Measurements from ENCODE around the gene LIPM.

Gene LIPM

GRCh38 chr10:88763441-88763840, 39.1 kb upstream of the LIPM start:
- TF ChIP-seq ZNF274 (IDR thresholded peaks at IDR 0.05; ENCODE audit: low read depth, low read length) (no peak), YY1 (IDR thresholded peaks at IDR 0.05; ENCODE audit: insufficient read depth, insufficient read length) (no peak), SUZ12 (IDR thresholded peaks at IDR 0.05; ENCODE audit: extremely low read depth, insufficient read depth, insufficient read length) (no peak)
- no peak overlapping the region for H3K9ac ChIP-seq (ENCODE audit: insufficient read length, low read depth)
- DNase-seq (ENCODE audit: low read depth, low spot score), result no peak

GRCh38 chr10:88764110-88764509, 38.4 kb upstream of the LIPM start:
- H3K27me3 ChIP-seq (ENCODE audit: insufficient read depth, insufficient read length), result no peaks in the 10 kb centered on the region
- no peaks in the 10 kb centered on the region for H3K9me3 ChIP-seq (ENCODE audit: insufficient read depth, low read length)
- no peaks in the 10 kb centered on the region for H3K4me1 ChIP-seq (ENCODE audit: insufficient read depth, insufficient read length)
- DNase-seq (ENCODE audit: low read depth, low spot score), result no peak
- TF ChIP-seq ZNF274 (IDR thresholded peaks at IDR 0.05; ENCODE audit: low read depth, low read length) (no peak), SUZ12 (IDR thresholded peaks at IDR 0.05; ENCODE audit: extremely low read depth, insufficient read depth, insufficient read length) (no peak), YY1 (IDR thresholded peaks at IDR 0.05; ENCODE audit: insufficient read depth, insufficient read length) (no peak)
- no peaks in the 10 kb centered on the region for H3K36me3 ChIP-seq (ENCODE audit: insufficient read depth, insufficient read length, low read length)
- no peak overlapping the region for H3K4me3 ChIP-seq (ENCODE audit: insufficient read length, low read depth)
- H3K9ac ChIP-seq (ENCODE audit: insufficient read length, low read depth), result no peak overlapping the region

More at GRCh38 chr10:88763441-88763840, 39.1 kb upstream of the LIPM start:
- no peaks in the 10 kb centered on the region for H3K9me3 ChIP-seq (ENCODE audit: insufficient read depth, low read length)
- H3K36me3 ChIP-seq (ENCODE audit: insufficient read depth, insufficient read length, low read length), result no peaks in the 10 kb centered on the region
- H3K27me3 ChIP-seq (ENCODE audit: insufficient read depth, insufficient read length), result no peaks in the 10 kb centered on the region
- H3K4me1 ChIP-seq (ENCODE audit: insufficient read depth, insufficient read length), result no peaks in the 10 kb centered on the region
- H3K4me3 ChIP-seq (ENCODE audit: insufficient read length, low read depth), result no peak overlapping the region

GRCh38 chr10:88765816-88766215, 36.7 kb upstream of the LIPM start:
- H3K9me3 ChIP-seq (ENCODE audit: insufficient read depth, low read length), result no peaks in the 10 kb centered on the region
- no peak for TF ChIP-seq YY1 (IDR thresholded peaks at IDR 0.05; ENCODE audit: insufficient read depth, insufficient read length)
- no peak for TF ChIP-seq ZNF274 (IDR thresholded peaks at IDR 0.05; ENCODE audit: low read depth, low read length)
- TF ChIP-seq SUZ12 (IDR thresholded peaks at IDR 0.05; ENCODE audit: extremely low read depth, insufficient read depth, insufficient read length), result no peak
- no peak overlapping the region for H3K9ac ChIP-seq (ENCODE audit: insufficient read length, low read depth)
- H3K4me3 ChIP-seq (ENCODE audit: insufficient read length, low read depth), result no peak overlapping the region
- no peak for DNase-seq (ENCODE audit: low read depth, low spot score)
- no peaks in the 10 kb centered on the region for H3K4me1 ChIP-seq (ENCODE audit: insufficient read depth, insufficient read length)
- no peaks in the 10 kb centered on the region for H3K27me3 ChIP-seq (ENCODE audit: insufficient read depth, insufficient read length)
- no peaks in the 10 kb centered on the region for H3K36me3 ChIP-seq (ENCODE audit: insufficient read depth, insufficient read length, low read length)

- Histone ChIP-seq H3K27me3 (ENCODE audit: insufficient read depth, insufficient read length) (no peaks in the 10 kb centered on the region), H3K9ac (ENCODE audit: insufficient read length, low read depth) (no peak overlapping the region), H3K36me3 (ENCODE audit: insufficient read depth, insufficient read length, low read length) (no peaks in the 10 kb centered on the region), H3K9me3 (ENCODE audit: insufficient read depth, low read length) (no peaks in the 10 kb centered on the region), H3K4me1 (ENCODE audit: insufficient read depth, insufficient read length) (no peaks in the 10 kb centered on the region), H3K4me3 (ENCODE audit: insufficient read length, low read depth) (no peak overlapping the region)
- DNase-seq (ENCODE audit: low read depth, low spot score), result no peak
- TF ChIP-seq SUZ12 (IDR thresholded peaks at IDR 0.05; ENCODE audit: extremely low read depth, insufficient read depth, insufficient read length), result no peak
- TF ChIP-seq YY1 (IDR thresholded peaks at IDR 0.05; ENCODE audit: insufficient read depth, insufficient read length), result no peak
- no peak for TF ChIP-seq ZNF274 (IDR thresholded peaks at IDR 0.05; ENCODE audit: low read depth, low read length)
Measured at GRCh38 chr10:88769384-88769783, 33.1 kb upstream of the LIPM start.

- TF ChIP-seq SUZ12 (IDR thresholded peaks at IDR 0.05; ENCODE audit: extremely low read depth, insufficient read depth, insufficient read length) (no peak), ZNF274 (IDR thresholded peaks at IDR 0.05; ENCODE audit: low read depth, low read length) (no peak), YY1 (IDR thresholded peaks at IDR 0.05; ENCODE audit: insufficient read depth, insufficient read length) (no peak)
- no peaks in the 10 kb centered on the region for H3K27me3 ChIP-seq (ENCODE audit: insufficient read depth, insufficient read length)
- H3K4me3 ChIP-seq (ENCODE audit: insufficient read length, low read depth), result no peak overlapping the region
- no peaks in the 10 kb centered on the region for H3K9me3 ChIP-seq (ENCODE audit: insufficient read depth, low read length)
- DNase-seq (ENCODE audit: low read depth, low spot score), result no peak
- no peaks in the 10 kb centered on the region for H3K4me1 ChIP-seq (ENCODE audit: insufficient read depth, insufficient read length)
- H3K36me3 ChIP-seq (ENCODE audit: insufficient read depth, insufficient read length, low read length), result no peaks in the 10 kb centered on the region
- H3K9ac ChIP-seq (ENCODE audit: insufficient read length, low read depth), result no peak overlapping the region
Measured at GRCh38 chr10:88781206-88781605, 21.3 kb upstream of the LIPM start.

GRCh38 chr10:88782222-88782621, 20.3 kb upstream of the LIPM start:
- no peak overlapping the region for H3K9ac ChIP-seq (ENCODE audit: insufficient read length, low read depth)
- no peaks in the 10 kb centered on the region for H3K27me3 ChIP-seq (ENCODE audit: insufficient read depth, insufficient read length)
- no peaks in the 10 kb centered on the region for H3K4me1 ChIP-seq (ENCODE audit: insufficient read depth, insufficient read length)
- no peaks in the 10 kb centered on the region for H3K9me3 ChIP-seq (ENCODE audit: insufficient read depth, low read length)
- no peak overlapping the region for H3K4me3 ChIP-seq (ENCODE audit: insufficient read length, low read depth)
- DNase-seq (ENCODE audit: low read depth, low spot score), result no peak
- H3K36me3 ChIP-seq (ENCODE audit: insufficient read depth, insufficient read length, low read length), result no peaks in the 10 kb centered on the region
- TF ChIP-seq ZNF274 (IDR thresholded peaks at IDR 0.05; ENCODE audit: low read depth, low read length) (no peak), SUZ12 (IDR thresholded peaks at IDR 0.05; ENCODE audit: extremely low read depth, insufficient read depth, insufficient read length) (no peak), YY1 (IDR thresholded peaks at IDR 0.05; ENCODE audit: insufficient read depth, insufficient read length) (no peak)

- no peak for DNase-seq (ENCODE audit: low read depth, low spot score)
- Histone ChIP-seq H3K27me3 (ENCODE audit: insufficient read depth, insufficient read length) (no peaks in the 10 kb centered on the region), H3K9me3 (ENCODE audit: insufficient read depth, low read length) (no peaks in the 10 kb centered on the region), H3K9ac (ENCODE audit: insufficient read length, low read depth) (no peak overlapping the region), H3K36me3 (ENCODE audit: insufficient read depth, insufficient read length, low read length) (no peaks in the 10 kb centered on the region), H3K4me1 (ENCODE audit: insufficient read depth, insufficient read length) (no peaks in the 10 kb centered on the region), H3K4me3 (ENCODE audit: insufficient read length, low read depth) (no peak overlapping the region)
- TF ChIP-seq YY1 (IDR thresholded peaks at IDR 0.05; ENCODE audit: insufficient read depth, insufficient read length), result no peak
- no peak for TF ChIP-seq SUZ12 (IDR thresholded peaks at IDR 0.05; ENCODE audit: extremely low read depth, insufficient read depth, insufficient read length)
- no peak for TF ChIP-seq ZNF274 (IDR thresholded peaks at IDR 0.05; ENCODE audit: low read depth, low read length)
Measured at GRCh38 chr10:88783724-88784123, 18.8 kb upstream of the LIPM start.

All from NT2/D1 (cell line).